GM12872 (cell line): Measurements from ENCODE around the gene SPOPL.
A peak's percentile ranks its signal among the peaks of the same experiment; 100 is the strongest.

Source experiments
- TF ChIP-seq, protein P1 (sequence below): IDR thresholded peaks from 3 replicates; pipeline ENCODE4 v1.5.1; 2011; ENCODE audit warnings: low read depth, mild to moderate bottlenecking, low read length, moderate library complexity; ENCODE audit not compliant: insufficient read depth

Gene SPOPL

DNA sequence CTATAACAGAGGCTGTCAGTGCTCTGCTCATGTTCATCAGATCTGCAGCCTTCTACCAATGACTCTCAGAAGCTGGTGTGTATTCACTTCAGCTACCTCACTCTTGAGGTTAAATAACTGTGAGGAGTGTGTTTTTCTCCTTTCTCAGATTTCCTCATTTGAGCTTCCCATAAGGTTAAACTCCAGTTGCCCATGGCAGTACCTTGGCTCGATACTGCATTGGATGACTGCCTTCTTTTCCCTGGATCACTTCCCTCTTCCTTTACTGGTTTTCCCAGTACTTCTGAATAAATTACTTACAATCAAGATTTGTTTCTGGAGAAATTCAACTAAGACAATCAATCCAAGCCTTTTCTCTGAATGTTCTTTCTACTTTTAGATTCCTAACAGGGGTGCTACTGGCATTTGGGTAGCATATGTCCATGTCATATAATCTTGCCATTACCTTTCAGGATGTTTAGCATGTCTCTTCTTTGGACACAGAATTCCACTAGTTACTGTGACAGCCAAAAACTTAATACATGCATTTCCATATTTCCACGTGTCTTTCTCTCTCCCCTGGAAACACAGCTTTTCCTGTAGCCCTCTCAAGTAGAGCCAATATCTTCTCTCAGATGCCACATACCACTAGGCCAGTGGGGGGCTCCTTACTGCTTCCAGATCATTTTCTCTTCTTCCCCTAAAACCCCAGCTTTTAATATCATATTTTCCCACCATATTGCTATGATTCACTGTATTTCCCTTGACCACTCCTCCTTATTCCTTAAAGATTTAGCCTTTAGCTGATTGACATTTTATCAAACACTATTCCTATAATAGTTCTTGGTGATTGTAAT, 15.0 kb upstream of the SPOPL start:
- TF ChIP-seq, protein P1, sequence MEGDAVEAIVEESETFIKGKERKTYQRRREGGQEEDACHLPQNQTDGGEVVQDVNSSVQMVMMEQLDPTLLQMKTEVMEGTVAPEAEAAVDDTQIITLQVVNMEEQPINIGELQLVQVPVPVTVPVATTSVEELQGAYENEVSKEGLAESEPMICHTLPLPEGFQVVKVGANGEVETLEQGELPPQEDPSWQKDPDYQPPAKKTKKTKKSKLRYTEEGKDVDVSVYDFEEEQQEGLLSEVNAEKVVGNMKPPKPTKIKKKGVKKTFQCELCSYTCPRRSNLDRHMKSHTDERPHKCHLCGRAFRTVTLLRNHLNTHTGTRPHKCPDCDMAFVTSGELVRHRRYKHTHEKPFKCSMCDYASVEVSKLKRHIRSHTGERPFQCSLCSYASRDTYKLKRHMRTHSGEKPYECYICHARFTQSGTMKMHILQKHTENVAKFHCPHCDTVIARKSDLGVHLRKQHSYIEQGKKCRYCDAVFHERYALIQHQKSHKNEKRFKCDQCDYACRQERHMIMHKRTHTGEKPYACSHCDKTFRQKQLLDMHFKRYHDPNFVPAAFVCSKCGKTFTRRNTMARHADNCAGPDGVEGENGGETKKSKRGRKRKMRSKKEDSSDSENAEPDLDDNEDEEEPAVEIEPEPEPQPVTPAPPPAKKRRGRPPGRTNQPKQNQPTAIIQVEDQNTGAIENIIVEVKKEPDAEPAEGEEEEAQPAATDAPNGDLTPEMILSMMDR = peak; percentile 33; the same call in 2 of the 3 replicates

DNA sequence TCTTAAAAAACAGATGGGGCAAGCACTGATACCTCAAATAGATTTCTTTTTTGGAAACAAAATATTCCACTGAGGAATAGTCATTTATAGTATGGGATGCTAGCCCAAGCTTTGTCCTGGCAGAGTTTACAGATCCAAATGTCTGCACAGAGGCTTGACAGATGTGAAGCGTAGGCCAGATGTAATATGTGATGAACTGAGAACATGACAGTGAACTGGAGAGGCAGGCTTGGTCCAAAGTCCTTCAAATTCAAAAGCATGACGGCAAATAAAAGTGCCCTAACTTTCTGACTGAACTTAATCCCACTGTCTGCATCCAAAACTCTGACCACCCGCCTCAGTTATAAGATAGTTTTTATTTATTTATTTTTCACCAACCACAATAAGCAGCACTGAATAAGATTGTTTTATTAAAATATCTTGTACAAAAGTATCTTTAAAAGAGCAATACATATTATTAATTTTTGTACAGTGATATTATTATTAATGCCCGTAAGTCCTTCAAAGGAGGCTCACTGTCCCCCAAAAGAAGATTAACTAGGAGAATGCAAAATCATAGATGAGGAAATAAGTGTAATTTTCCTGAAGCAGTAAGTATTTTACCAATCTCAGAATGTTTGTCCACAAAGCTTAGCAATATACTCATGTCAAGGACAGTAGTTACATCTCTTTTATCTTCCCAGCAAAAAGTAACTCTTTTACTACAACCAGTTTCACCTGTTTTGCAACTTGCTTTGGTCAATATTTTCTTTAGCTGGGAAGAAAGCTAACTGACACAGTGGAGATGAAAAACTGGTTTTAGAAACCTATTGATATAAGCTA, 10.7 kb upstream of the SPOPL start:
- TF ChIP-seq, protein P1 = no peak

DNA sequence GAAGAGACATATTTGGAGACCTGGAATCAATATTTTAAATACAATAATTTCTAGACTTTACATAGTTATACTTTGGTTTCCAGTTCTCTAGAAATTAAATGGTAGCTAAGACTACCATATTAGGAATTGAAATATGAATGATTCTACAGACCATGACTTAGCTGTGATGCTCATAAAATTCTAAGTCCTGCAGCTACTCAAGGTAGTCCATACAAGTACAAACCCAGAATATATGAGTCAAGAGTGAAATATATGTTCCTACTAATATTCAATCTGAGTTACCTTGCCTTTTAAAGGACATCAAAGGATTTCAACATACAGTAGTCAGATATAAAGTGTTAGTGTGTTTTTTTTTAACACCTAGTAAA, 10.1 kb upstream of the SPOPL start:
- TF ChIP-seq, protein P1 = no peak

DNA sequence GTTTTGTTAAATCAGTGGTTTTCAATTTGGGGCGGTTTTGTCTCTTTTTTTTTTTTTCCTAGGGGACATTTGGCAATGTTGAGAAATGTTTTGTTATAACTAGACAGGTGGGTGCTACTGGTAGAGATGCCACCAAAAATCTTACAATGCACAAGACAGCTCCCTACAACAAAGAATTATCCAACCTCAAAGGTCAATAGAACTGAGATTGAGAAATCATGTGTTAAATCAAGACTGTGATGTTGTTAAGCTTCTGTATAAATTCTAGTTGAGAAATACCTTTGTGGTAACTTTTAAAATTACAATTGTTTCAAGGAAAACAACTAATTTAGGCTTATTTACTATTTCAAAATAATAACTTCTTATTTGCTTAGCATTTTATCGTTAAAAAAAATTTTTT, 9.4 kb upstream of the SPOPL start:
- TF ChIP-seq, protein P1 = no peak

DNA sequence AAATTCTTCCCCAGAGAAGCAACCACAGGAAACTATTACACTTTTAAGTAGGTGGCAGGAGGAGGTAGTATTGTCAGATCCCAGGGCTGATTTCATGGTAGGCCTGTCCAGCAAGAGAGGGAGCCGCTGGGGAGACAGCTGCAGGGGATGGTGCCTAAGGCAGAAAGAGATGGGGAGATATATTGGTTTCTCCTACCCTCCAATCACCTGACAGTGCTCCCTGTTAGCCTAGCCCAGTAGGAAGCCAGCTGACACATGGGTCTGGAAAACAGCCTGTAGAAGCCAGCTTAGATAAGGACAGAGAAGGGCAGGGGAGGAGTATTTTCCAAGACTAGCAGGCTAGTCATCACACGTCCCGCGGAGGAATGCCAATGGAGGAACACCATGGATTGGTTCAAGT, 8.2 kb upstream of the SPOPL start:
- TF ChIP-seq, protein P1 = no peak

DNA sequence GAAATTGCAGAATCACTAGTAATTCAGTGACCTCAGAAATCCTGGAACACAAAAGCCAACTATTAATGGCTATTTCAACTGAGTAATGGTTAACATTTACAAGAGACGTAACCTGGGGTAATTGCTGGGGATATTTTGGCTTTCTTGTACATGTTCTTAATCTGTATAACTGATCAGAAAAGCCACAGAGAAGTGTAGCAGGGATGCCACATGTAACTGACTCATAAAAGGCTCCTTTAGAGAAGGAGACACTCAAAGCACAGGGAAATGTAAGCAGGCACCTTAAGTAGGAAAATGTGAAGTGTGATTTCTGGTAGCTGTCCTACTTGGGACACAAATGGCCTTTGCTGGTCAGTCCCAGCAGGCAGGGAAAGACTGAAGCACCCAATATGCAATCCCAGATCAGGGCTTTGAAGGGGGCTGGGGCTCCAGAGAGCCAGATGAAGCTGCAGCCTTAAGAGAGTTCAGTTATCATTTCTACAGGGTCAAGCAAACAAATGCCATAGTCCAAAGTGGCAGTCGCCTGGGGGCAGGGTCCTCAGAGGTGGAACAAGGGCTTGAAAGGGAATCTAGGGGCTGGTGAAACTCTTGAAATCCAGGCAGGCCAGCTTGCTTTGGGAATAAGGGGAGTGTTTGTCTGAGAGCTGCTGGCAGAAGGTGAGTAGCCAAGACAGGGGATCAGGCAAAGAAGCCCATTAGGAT, 7.2 kb upstream of the SPOPL start:
- TF ChIP-seq, protein P1 = no peak

DNA sequence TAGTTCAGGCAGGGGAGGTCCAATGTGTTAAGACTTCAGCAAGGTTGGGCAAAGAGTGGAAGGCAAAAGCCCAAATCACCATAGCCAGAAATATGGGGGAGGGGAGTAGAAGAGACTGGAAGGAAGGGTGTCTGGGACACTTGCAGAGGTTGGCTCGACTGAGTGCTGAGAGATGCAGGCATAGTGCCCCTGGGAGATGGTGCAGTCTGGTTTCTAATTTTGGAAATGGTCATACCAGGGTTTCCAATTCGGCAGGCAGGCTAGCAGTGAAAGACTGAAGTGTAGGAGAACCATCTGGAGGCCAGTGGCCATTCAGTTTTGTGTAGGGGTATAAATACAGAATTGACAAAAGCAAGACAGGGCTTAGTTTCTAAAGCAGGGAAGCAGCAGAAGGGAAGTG, 6.2 kb upstream of the SPOPL start:
- TF ChIP-seq, protein P1 = no peak
